Right atrium auricular region (tissue), 2 donors: ENCODE measurements around the gene CCL16. TPM values are rescaled to one million over a fixed set of nuclear protein-coding genes. Genes with fewer than 3 reads are reported as not detected.

Source experiments
- DNase-seq: peaks from one replicate; pipeline ENCODE4 v3.0.0-alpha.2; 2019; ENCODE audit warnings: low spot score
- H3K27ac ChIP-seq, 2 donors: fragments of 200-600 bp; sonication (generic); 1 replicate in 1 of 2; 2 replicates in 1 of 2; pipeline ENCODE4 v1.5.1; 2016 to 2019
- H3K27me3 ChIP-seq, 2 donors: fragments of 200-600 bp; sonication (generic); one replicate each; pipeline versions ENCODE4 v1.5.1 to v1.6.0; 2017 to 2019
- H3K36me3 ChIP-seq: fragments of 200-600 bp; sonication (generic); one replicate; pipeline ENCODE4 v1.5.1; 2016
- H3K4me1 ChIP-seq, 2 donors: fragments of 200-600 bp; sonication (generic); one replicate each; pipeline versions ENCODE4 v1.5.1 to v1.6.0; 2017 to 2019
- H3K4me3 ChIP-seq, 2 donors: fragments of 200-600 bp; sonication (generic); 1 replicate in 1 of 2; 2 replicates in 1 of 2; pipeline ENCODE4 v1.5.1; 2017 to 2019; ENCODE audit warnings: mild to moderate bottlenecking in 1 of 2, moderate library complexity in 1 of 2
- H3K9me3 ChIP-seq, 2 donors: fragments of 200-600 bp; sonication (generic); one replicate each; pipeline ENCODE4 v1.5.1; 2019
- CTCF ChIP-seq, 2 donors: fragments of 200-600 bp; sonication (generic); IDR thresholded peaks; one replicate each; pipeline ENCODE4 v1.5.1; 2019; ENCODE audit warnings: antibody characterized with exemption in 2 of 2
- total RNA-seq, 2 donors: library from RNA; depleted of rRNA; stranded (reverse); fragments of >200 nt; gene quantifications; one replicate each; pipeline ENCODE4 v1.1.0, GENCODE V29; 2016

Gene CCL16
- not detected for total RNA-seq

DNA sequence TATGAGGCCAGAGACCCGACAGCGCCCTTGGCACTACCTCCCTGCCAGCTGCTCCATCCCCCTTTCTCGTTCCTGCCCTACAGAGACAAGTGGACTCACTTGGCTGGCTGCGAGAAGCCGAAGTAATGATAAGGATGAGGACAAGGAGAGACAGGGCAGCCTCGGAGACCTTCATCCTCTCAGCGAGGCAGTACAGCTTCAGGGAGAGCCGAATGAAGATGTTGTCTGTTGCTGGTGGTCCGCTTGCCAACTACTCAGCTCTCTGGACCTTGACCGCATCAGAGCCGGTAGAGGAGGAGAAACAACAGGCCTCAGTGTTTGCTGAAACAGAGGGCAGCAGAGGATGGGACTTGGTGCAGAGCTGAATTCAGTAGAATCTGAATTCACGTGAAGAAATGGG, at the start of gene CCL16:
TSS of gene CCL16 (minus strand) at position 252 of the 400 bp plus-strand sequence. CDS start at position 175, 77 bp downstream.
- TF ChIP-seq CTCF (IDR thresholded peaks at IDR 0.05), result no peak
- no peaks in the 10 kb centered on the region for H3K4me1 ChIP-seq
- H3K27ac ChIP-seq, result no peak within 1 kb of the TSS
- H3K27me3 ChIP-seq, result no peaks in the 10 kb centered on the region
- H3K36me3 ChIP-seq, result no peaks in the 10 kb centered on the region
- H3K9me3 ChIP-seq, result no peaks in the 10 kb centered on the region
- no peak within 1 kb of the TSS for H3K4me3 ChIP-seq
- DNase-seq, result no peak

DNA sequence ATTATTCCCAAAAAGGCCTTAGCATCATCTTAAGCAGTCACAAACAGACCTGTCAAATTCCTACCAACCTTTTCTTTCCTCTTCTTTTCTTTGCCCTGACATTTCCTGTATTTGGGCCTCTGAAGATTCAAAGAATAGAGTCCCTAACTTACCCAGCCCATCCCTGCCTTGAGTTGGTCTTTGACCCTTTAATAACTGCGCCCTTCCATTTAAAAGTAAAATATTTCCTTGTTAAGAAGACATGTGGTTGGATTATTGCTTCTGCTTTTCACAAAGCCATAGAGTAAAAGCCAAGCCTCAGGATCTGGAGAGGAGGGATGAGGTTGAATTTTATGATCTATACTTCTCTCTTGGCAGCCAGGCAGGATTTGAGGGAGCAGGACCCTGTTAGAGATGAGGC, 49.7 kb upstream of the CCL16 start:
- Histone ChIP-seq H3K9me3 (no peaks in the 10 kb centered on the region), H3K4me1 (no peaks in the 10 kb centered on the region), H3K36me3 (no peaks in the 10 kb centered on the region), H3K4me3 (no peak overlapping the region), H3K27me3 (no peaks in the 10 kb centered on the region), H3K27ac (no peak overlapping the region)
- no peak for TF ChIP-seq CTCF (IDR thresholded peaks at IDR 0.05)
- no peak for DNase-seq

DNA sequence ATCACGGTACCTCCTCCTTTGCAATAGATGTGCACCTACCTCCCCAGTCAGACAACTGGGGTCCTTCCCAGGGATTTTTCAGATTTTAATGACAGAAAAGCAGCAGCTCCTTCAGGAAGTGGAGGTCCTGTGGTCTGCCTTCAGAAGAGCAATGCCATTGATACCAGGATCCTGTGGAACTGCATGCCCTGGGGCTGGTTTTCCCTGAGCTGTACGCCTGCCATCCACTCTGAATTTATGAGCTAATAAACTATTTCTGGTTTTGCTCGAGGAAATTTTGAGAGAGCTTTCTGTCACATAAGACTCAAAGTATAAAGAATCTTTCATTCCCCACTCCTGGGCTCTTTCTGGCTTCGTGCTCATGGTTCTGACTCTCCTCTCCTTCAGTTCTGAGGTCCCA, 46.5 kb upstream of the CCL16 start:
- no peak for DNase-seq
- Histone ChIP-seq H3K4me1 (no peaks in the 10 kb centered on the region), H3K4me3 (no peak overlapping the region), H3K27ac (no peak overlapping the region), H3K9me3 (peaks cover 0 to 2% of the 10 kb centered on the region in 2 donors), H3K27me3 (no peaks in the 10 kb centered on the region), H3K36me3 (no peaks in the 10 kb centered on the region)
- TF ChIP-seq CTCF (IDR thresholded peaks at IDR 0.05), result no peak

GRCh38 chr17:36024106-36024869, 43.0 kb upstream of the CCL16 start:
- TF ChIP-seq CTCF (IDR thresholded peaks at IDR 0.05), result no peak
- Histone ChIP-seq H3K27me3 (no peaks in the 10 kb centered on the region), H3K4me3 (no peak overlapping the region), H3K4me1 (no peaks in the 10 kb centered on the region), H3K9me3 (peaks cover 0 to 5% of the 10 kb centered on the region in 2 donors), H3K36me3 (no peaks in the 10 kb centered on the region), H3K27ac (no peak overlapping the region)
- no peak for DNase-seq

DNA sequence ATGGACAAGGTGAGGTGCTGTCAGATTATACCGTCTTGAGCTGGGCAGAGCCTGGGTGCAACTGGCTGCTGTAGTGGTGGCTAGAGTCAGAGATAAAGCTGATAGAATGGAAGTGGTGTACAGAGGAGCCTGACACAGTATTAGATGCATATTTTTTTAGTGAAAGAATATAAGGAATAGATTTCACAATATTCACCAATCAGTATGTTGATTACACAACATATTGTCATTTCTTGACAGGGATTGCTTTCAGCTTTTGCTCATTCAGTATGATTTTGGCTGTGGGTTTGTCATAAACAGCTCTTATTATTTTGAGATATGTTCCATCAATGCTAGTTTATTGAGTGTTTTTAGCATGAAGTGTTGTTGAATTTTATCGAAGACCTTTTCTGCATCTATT, 38.1 kb upstream of the CCL16 start:
- Histone ChIP-seq H3K4me3 (no peak overlapping the region), H3K27ac (no peak overlapping the region), H3K4me1 (no peaks in the 10 kb centered on the region), H3K9me3 (peaks cover 0 to 5% of the 10 kb centered on the region in 2 donors), H3K27me3 (no peaks in the 10 kb centered on the region), H3K36me3 (no peaks in the 10 kb centered on the region)
- no peak for DNase-seq
- no peak for TF ChIP-seq CTCF (IDR thresholded peaks at IDR 0.05)

DNA sequence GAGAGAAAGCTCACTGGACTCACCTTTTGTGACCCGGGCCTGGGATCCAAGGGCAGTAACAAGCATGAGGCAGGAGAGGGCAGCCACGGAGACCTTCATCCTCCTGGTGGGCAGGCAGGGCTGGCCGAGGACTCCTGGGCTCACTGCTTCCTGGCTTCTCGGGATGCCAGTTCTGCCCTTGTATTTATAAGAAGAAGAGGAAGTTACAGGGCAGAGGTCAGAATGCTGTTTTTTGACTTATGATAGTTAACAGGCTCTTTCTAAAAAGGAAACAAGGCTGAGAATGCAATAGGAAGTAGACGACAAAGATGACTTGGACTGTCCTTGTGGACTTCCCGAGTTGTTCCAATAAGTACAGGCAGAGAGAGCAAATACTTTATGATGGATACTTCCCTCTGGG, 36.5 kb upstream of the CCL16 start, which contains the start of gene CCL23:
TSS of gene CCL23 (minus strand) at position 174 of the 400 bp plus-strand sequence. CDS start at position 99, 75 bp downstream.
- no peak for DNase-seq
- no peaks in the 10 kb centered on the region for H3K27me3 ChIP-seq
- no peaks in the 10 kb centered on the region for H3K4me1 ChIP-seq
- TF ChIP-seq CTCF (IDR thresholded peaks at IDR 0.05), result no peak
- H3K27ac ChIP-seq, result no peak within 1 kb of the TSS
- peaks cover 0 to 3% of the 10 kb centered on the region in 2 donors for H3K9me3 ChIP-seq
- H3K4me3 ChIP-seq, result no peak within 1 kb of the TSS
- no peaks in the 10 kb centered on the region for H3K36me3 ChIP-seq
